Thyroid gland (tissue), 4 donors: ENCODE measurements around the gene OXSR1. TPM values are rescaled to one million over a fixed set of nuclear protein-coding genes. Genes with fewer than 3 reads are reported as not detected.

Experiments
- DNase-seq, 2 donors: peaks; one replicate each; pipeline ENCODE4 v3.0.0-alpha.2; 2019
- H3K27ac ChIP-seq, 3 donors: fragments of 200-600 bp; sonication (generic); 1 replicate in 2 of 3; 2 replicates in 1 of 3; pipeline ENCODE4 v1.5.1; 2016 to 2019; ENCODE audit warnings: mild to moderate bottlenecking in 1 of 3, moderate library complexity in 1 of 3
- H3K27me3 ChIP-seq: fragments of 200-600 bp; sonication (generic); one replicate; pipeline ENCODE4 v1.5.1; 2019
- H3K36me3 ChIP-seq, 2 donors: fragments of 200-600 bp; sonication (generic); one replicate each; pipeline ENCODE4 v1.5.1; 2016 to 2019
- H3K4me1 ChIP-seq, 2 donors: fragments of 200-600 bp; sonication (generic); one replicate each; pipeline ENCODE4 v1.5.1; 2017 to 2019
- H3K4me3 ChIP-seq, 3 donors: fragments of 200-600 bp; sonication (generic); replicated peaks in 1 of 3; 1 replicate in 2 of 3; 2 replicates in 1 of 3; pipeline ENCODE4 v1.5.1; 2016; ENCODE audit warnings: mild to moderate bottlenecking in 1 of 3
- H3K9me3 ChIP-seq: fragments of 200-600 bp; sonication (generic); one replicate; pipeline ENCODE4 v1.5.1; 2017
- POLR2A ChIP-seq, 2 donors: fragments of 450-650 bp; IDR thresholded peaks; one replicate each; pipeline ENCODE4 v1.6.1; 2017; ENCODE audit warnings: antibody characterized with exemption in 2 of 2, mild to moderate bottlenecking in 2 of 2, moderate library complexity in 1 of 2
- WGBS, 2 donors: methylation state at CpG; one replicate each; pipeline ENCODE4 v1.1.5; 2017; 5-methylcytosine and 5-hydroxymethylcytosine counted together
- intact Hi-C: fragments of 100-400 bp; cut with DNase I; formaldehyde crosslinking; loops from one replicate; pipeline ENCODE4 v1.15.1; 2023
- total RNA-seq, 4 donors: library from RNA; depleted of rRNA; stranded (reverse); fragments of >200 nt; gene quantifications; one replicate each; pipeline ENCODE4 v1.2.3, GENCODE V29; 2016
- TF ChIP-seq, protein P1 (sequence below), 6 experiments: fragments of 200-600 bp in 3 of 6; fragments of 450-650 bp in 3 of 6; sonication (generic) in 3 of 6; IDR thresholded peaks; one replicate each; pipeline ENCODE4 v1.5.1; 2016 to 2019; ENCODE audit warnings: antibody characterized with exemption in 6 of 6, mild to moderate bottlenecking in 2 of 6, inconsistent platforms in 1 of 6, moderate library complexity in 1 of 6

The OXSR1 gene
- total RNA-seq, 4 donors from 2014 or later = 32.0 to 40.5 (median 37.9) TPM

DNA sequence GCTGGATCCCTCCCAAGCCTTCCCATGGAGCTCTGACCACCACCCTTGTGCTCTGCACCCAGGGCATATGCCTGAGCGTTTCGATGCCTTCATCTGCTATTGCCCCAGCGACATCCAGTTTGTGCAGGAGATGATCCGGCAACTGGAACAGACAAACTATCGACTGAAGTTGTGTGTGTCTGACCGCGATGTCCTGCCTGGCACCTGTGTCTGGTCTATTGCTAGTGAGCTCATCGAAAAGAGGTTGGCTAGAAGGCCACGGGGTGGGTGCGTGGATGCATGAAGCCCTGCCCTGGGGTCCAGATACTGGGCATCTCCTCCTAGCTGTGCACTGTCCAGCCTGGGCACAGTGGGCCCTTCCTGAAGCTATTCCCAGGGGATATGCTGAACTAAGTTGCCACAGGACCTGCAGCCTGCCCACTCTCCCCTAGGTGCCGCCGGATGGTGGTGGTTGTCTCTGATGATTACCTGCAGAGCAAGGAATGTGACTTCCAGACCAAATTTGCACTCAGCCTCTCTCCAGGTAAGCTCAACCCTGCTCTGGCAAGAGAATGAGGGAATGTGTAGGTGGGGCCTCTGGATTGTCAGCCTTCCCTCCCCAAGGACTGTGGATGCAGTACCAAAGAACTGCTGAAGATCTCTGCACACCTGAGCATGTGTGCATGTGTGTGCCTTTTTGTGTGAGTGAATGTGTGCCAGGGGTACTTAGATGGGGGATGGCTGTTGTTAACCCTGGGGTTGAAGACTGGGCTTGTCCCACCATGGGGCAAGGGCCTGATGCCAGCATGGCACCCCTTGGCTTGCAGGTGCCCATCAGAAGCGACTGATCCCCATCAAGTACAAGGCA lies 24.8 kb upstream of the OXSR1 start:
- WGBS, 2 donors = 95 to 98% methylated on average over 7 to 12 of the region's 13 CpGs
- peaks cover 21 to 24% of the 10 kb centered on the region in 2 donors for H3K4me1 ChIP-seq
- H3K4me3 ChIP-seq = no peak overlapping the region
- H3K27me3 ChIP-seq = no peaks in the 10 kb centered on the region
- no peak for DNase-seq
- intact Hi-C loops = loop anchor here (5.0 kb wide), 1 partner anchor 37 kb away; no protein-coding TSS in a partner anchor
- TF ChIP-seq, protein P1, sequence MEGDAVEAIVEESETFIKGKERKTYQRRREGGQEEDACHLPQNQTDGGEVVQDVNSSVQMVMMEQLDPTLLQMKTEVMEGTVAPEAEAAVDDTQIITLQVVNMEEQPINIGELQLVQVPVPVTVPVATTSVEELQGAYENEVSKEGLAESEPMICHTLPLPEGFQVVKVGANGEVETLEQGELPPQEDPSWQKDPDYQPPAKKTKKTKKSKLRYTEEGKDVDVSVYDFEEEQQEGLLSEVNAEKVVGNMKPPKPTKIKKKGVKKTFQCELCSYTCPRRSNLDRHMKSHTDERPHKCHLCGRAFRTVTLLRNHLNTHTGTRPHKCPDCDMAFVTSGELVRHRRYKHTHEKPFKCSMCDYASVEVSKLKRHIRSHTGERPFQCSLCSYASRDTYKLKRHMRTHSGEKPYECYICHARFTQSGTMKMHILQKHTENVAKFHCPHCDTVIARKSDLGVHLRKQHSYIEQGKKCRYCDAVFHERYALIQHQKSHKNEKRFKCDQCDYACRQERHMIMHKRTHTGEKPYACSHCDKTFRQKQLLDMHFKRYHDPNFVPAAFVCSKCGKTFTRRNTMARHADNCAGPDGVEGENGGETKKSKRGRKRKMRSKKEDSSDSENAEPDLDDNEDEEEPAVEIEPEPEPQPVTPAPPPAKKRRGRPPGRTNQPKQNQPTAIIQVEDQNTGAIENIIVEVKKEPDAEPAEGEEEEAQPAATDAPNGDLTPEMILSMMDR (IDR thresholded peaks at IDR 0.05) = no peak
- no peak overlapping the region for H3K27ac ChIP-seq
- no peaks in the 10 kb centered on the region for H3K9me3 ChIP-seq
- H3K36me3 ChIP-seq = peaks cover 0 to 6% of the 10 kb centered on the region in 2 donors

DNA sequence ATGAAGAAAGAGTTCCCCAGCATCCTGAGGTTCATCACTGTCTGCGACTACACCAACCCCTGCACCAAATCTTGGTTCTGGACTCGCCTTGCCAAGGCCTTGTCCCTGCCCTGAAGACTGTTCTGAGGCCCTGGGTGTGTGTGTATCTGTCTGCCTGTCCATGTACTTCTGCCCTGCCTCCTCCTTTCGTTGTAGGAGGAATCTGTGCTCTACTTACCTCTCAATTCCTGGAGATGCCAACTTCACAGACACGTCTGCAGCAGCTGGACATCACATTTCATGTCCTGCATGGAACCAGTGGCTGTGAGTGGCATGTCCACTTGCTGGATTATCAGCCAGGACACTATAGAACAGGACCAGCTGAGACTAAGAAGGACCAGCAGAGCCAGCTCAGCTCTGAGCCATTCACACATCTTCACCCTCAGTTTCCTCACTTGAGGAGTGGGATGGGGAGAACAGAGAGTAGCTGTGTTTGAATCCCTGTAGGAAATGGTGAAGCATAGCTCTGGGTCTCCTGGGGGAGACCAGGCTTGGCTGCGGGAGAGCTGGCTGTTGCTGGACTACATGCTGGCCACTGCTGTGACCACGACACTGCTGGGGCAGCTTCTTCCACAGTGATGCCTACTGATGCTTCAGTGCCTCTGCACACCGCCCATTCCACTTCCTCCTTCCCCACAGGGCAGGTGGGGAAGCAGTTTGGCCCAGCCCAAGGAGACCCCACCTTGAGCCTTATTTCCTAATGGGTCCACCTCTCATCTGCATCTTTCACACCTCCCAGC lies 24.0 kb upstream of the OXSR1 start:
- Histone ChIP-seq H3K27me3 (no peaks in the 10 kb centered on the region), H3K27ac (no peak overlapping the region), H3K4me3 (no peak overlapping the region), H3K4me1 (peaks cover 16 to 19% of the 10 kb centered on the region in 2 donors), H3K36me3 (peaks cover 0 to 6% of the 10 kb centered on the region in 2 donors), H3K9me3 (no peaks in the 10 kb centered on the region)
- DNase-seq = no peak
- 96 to 97% methylated on average over 7 of the region's 7 CpGs for WGBS, 2 donors
- TF ChIP-seq, protein P1 (IDR thresholded peaks at IDR 0.05) = no peak
- no peak for TF ChIP-seq POLR2A (IDR thresholded peaks at IDR 0.05)
- intact Hi-C loops = loop anchor here (5.0 kb wide), 1 partner anchor 36 kb away; no protein-coding TSS in a partner anchor

DNA sequence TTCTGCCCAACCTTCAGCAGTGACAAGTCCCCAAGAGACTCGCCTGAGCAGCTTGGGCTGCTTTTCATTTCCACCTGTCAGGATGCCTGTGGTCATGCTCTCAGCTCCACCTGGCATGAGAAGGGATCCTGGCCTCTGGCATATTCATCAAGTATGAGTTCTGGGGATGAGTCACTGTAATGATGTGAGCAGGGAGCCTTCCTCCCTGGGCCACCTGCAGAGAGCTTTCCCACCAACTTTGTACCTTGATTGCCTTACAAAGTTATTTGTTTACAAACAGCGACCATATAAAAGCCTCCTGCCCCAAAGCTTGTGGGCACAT lies 23.4 kb upstream of the OXSR1 start:
- intact Hi-C loops = loop anchor here (5.0 kb wide), 1 partner anchor 35 kb away; no protein-coding TSS in a partner anchor
- Histone ChIP-seq H3K27me3 (no peaks in the 10 kb centered on the region), H3K27ac (no peak overlapping the region), H3K36me3 (peaks cover 0 to 6% of the 10 kb centered on the region in 2 donors), H3K9me3 (no peaks in the 10 kb centered on the region), H3K4me3 (no peak overlapping the region), H3K4me1 (peaks cover 16 to 19% of the 10 kb centered on the region in 2 donors)
- DNase-seq = no peak
- no peak for TF ChIP-seq POLR2A (IDR thresholded peaks at IDR 0.05)
- TF ChIP-seq, protein P1 (IDR thresholded peaks at IDR 0.05) = no peak
- WGBS, 2 donors = 94% methylated on average over 2 of the region's 2 CpGs

DNA sequence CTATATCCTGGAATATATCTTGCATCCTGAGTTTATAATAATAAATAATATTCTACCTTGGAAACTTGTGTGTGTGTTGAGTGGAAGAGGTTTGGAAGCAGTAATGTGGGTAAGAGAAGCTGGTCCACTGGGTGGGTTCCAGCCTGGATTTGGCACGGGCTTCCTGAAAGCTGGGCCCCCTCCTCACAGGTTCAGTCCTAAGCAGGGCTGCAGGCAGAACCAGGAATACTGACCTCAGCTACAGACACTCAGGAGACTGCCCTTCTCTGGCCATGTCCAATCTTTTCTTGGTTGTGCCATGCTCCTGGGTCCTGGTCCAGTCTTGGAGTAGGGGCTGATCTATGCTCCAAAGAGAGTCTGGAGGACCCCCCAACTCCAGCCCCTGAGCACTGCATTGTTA lies 22.4 kb upstream of the OXSR1 start:
- 62 to 78% methylated on average over 1 of the region's 1 CpG for WGBS, 2 donors

More for the DNA sequence above, 22.4 kb upstream of the OXSR1 start:
- no peaks in the 10 kb centered on the region for H3K9me3 ChIP-seq
- intact Hi-C loops = loop anchor here (5.0 kb wide), 1 partner anchor 34 kb away; no protein-coding TSS in a partner anchor
- H3K27ac ChIP-seq = no peak overlapping the region
- H3K4me1 ChIP-seq = peaks cover 11 to 14% of the 10 kb centered on the region in 2 donors
- no peak for DNase-seq
- peaks cover 0 to 6% of the 10 kb centered on the region in 2 donors for H3K36me3 ChIP-seq
- H3K4me3 ChIP-seq = no peak overlapping the region
- TF ChIP-seq, protein P1 (IDR thresholded peaks at IDR 0.05) = no peak
- no peak for TF ChIP-seq POLR2A (IDR thresholded peaks at IDR 0.05)
- H3K27me3 ChIP-seq = no peaks in the 10 kb centered on the region
